Measurements from ENCODE around the gene PBX1. TPM values are rescaled to one million over a fixed set of nuclear protein-coding genes. Genes with fewer than 3 reads are reported as not detected.

The PBX1 gene
- total and polyA plus RNA-seq, 2 experiments from 2014 or later = 40.0 to 104 TPM

DNA sequence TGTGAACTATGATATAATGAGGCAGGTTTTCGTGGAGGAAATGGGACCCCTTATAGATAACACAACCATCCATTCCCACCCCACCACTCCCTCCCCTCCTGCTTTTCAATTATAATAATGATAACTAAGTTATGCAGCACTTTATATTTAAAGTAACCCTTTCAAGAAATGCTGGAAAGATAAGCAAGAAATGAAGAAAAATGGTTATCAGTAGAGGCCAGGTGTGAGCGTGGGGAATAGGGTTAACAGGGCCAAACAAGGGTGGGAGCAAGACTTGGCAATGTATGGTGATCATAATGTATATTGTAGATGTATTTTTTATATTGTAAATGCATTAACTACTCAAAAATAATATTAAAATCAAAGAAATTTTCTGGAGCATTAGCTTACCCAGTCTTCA, 133.4 kb downstream of the PBX1 start:
- Histone ChIP-seq H3K27ac (ENCODE audit: low read depth) (no peak overlapping the region), H3K79me2 (replicated peaks; ENCODE audit: insufficient read depth) (peaks cover 78% of the 10 kb centered on the region), H2AFZ (no peak overlapping the region), H3K4me2 (no peak overlapping the region), H3K4me3 (no peak overlapping the region), H3K36me3 (ENCODE audit: insufficient read depth) (no peaks in the 10 kb centered on the region), H3K4me1 (ENCODE audit: insufficient read depth) (peaks cover 22% of the 10 kb centered on the region), H3K9me2 (ENCODE audit: insufficient read depth) (no peaks in the 10 kb centered on the region), H3K27me3 (ENCODE audit: insufficient read depth) (no peaks in the 10 kb centered on the region), H4K20me1 (replicated peaks; ENCODE audit: insufficient read depth) (peaks cover 8% of the 10 kb centered on the region; the same call in 1 of the 2 replicates), H3F3A (replicated peaks; ENCODE audit: low read depth) (0 out of 2 replicates have a peak, but pooled peaks cover 3% of the 10 kb centered on the region)
- H3K4me3 Mint-ChIP-seq = no peak overlapping the region
- H3K9me3 Mint-ChIP-seq = no peaks in the 10 kb centered on the region; the same call in 2 of the 3 replicates
- no peak for DNase-seq (ENCODE audit: low spot score)
- TF ChIP-seq EZH2 (IDR thresholded peaks at IDR 0.05; ENCODE audit: low read depth, unreplicated experiment) (no peak), CTCF (conservative IDR thresholded peaks at IDR 0.05; ENCODE audit: low read depth in 2 of 2) (no peak), NANOG (IDR thresholded peaks at IDR 0.05; ENCODE audit: borderline replicate concordance) (no peak), STAT1 (IDR thresholded peaks at IDR 0.05; ENCODE audit: unreplicated experiment) (no peak), CREB1 (CRISPR knock-in tag; IDR thresholded peaks at IDR 0.05; ENCODE audit: low read depth) (no peak), POLR2AphosphoS5 (IDR thresholded peaks at IDR 0.05; ENCODE audit: low read depth) (no peak), REST (IDR thresholded peaks at IDR 0.05; ENCODE audit: unreplicated experiment) (no peak), EZH2phosphoT487 (IDR thresholded peaks at IDR 0.05; ENCODE audit: unreplicated experiment) (no peak), JUNB (IDR thresholded peaks at IDR 0.05; ENCODE audit: unreplicated experiment) (no peak), ZNF462 (CRISPR knock-in tag; IDR thresholded peaks at IDR 0.05) (no peak), ZNF114 (CRISPR knock-in tag; IDR thresholded peaks at IDR 0.05) (no peak)
- TF ChIP-seq, protein P1, sequence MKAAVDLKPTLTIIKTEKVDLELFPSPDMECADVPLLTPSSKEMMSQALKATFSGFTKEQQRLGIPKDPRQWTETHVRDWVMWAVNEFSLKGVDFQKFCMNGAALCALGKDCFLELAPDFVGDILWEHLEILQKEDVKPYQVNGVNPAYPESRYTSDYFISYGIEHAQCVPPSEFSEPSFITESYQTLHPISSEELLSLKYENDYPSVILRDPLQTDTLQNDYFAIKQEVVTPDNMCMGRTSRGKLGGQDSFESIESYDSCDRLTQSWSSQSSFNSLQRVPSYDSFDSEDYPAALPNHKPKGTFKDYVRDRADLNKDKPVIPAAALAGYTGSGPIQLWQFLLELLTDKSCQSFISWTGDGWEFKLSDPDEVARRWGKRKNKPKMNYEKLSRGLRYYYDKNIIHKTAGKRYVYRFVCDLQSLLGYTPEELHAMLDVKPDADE (IDR thresholded peaks at IDR 0.05) = no peak
- H3K27ac Mint-ChIP-seq = no peak overlapping the region
- H3K36me3 Mint-ChIP-seq (ENCODE audit: low read depth) = no peaks in the 10 kb centered on the region; the same call in 2 of the 3 replicates
- H3K27me3 Mint-ChIP-seq (ENCODE audit: insufficient read depth, low read depth, poor library complexity) = peaks cover 3% of the 10 kb centered on the region
- H3K4me1 Mint-ChIP-seq = peaks cover 29% of the 10 kb centered on the region
- ATAC-seq = no peak

All from GM23338 (cell line).